Measurements from ENCODE around the gene PRPH. TPM values are rescaled to one million over a fixed set of nuclear protein-coding genes. Genes with fewer than 3 reads are reported as not detected.
"Not testable (repeated sequence)": the region's sequence is repeated elsewhere in the genome, so short reads cannot be mapped to it uniquely, and the experiment has no call there.

Gene PRPH
- total and polyA plus RNA-seq, 10 of the 15 experiments (the other 5 are each of a cell fraction or from before 2014, with no cell fraction given) = 0.09 to 0.45 (median 0.19) TPM; not detected in 3

DNA sequence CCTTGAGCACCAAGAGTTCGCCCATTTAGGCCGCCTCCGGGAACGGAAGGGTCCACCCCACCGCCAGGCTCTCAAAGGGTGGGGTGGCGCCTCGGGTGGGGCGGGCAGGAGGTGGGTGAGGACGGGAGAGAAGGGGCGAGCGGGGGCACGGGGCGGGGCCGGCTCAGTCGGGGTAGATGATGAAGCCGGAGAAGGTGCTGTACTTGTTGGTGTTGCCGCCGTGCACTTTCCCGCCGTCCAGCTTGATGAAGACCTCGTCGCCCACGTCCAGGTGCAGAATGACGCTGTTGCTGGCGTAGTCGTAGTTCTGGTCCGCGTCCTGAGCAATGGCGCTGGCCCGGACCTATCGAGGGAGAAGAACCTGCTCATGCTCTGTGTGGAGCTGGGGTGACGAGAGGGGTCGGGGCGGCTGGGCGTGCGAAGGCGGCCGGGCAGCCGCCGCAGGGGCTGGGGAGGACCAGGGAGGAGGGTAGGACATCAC, 38.0 kb downstream of the PRPH start:
- H3K4me1 ChIP-seq (ENCODE audit: control insufficient read depth, insufficient read depth, low read length) = no peaks in the 10 kb centered on the region
- no peaks in the 10 kb centered on the region; the same call in 2 of the 3 replicates for H3K9me3 ChIP-seq (replicated peaks; ENCODE audit: control insufficient read depth, insufficient read depth, low read length)
- H3K27ac ChIP-seq (ENCODE audit: control insufficient read depth, insufficient read depth) = no peak overlapping the region
- no peak for DNase-seq (ENCODE audit: low read depth, low spot score)
- POLR2A ChIA-PET = interaction anchor here (0.8 to 1.9 kb wide), 2 partner anchors 9 to 38 kb away, joined by 3 to 9 read pairs; partner anchors contain the start of gene PRPH
- in situ Hi-C loops (cut with MboI) (no loop called here), intact Hi-C loops (cut with micrococcal nuclease; ENCODE audit: unreplicated experiment) (no loop called here)
- no peak overlapping the region for H3K4me2 ChIP-seq (ENCODE audit: control insufficient read depth, insufficient read depth)
- SMC1A ChIA-PET (ENCODE audit: uncharacterized antibody, unreplicated experiment) = interaction anchor here (1.2 to 2.8 kb wide), 3 partner anchors 9 to 14 kb away, joined by 3 to 22 read pairs (median 12); partner anchors contain the start of gene DNAJC22
- no peak overlapping the region for H3K4me3 ChIP-seq
- no peak for ATAC-seq
- no peaks in the 10 kb centered on the region for H3K79me2 ChIP-seq (ENCODE audit: control insufficient read depth, insufficient read depth, low read length)
- BruUV-seq (replicated peaks) = no TSS peak
- no peak for FAIRE-seq
- TF ChIP-seq CBFB (IDR thresholded peaks at IDR 0.05; ENCODE audit: low read depth) (no peak), KLF5 (IDR thresholded peaks at IDR 0.05; ENCODE audit: partially characterized antibody) (no peak), TCF12 (IDR thresholded peaks at IDR 0.05; ENCODE audit: low read depth, low read length) (no peak), ZBED1 (IDR thresholded peaks at IDR 0.05; ENCODE audit: borderline replicate concordance) (no peak), CHD4 (IDR thresholded peaks at IDR 0.05) (no peak), SUPT20H (IDR thresholded peaks at IDR 0.05; ENCODE audit: borderline replicate concordance, control insufficient read depth, low read depth, low read length) (no peak)
- TF ChIP-seq, protein P1, sequence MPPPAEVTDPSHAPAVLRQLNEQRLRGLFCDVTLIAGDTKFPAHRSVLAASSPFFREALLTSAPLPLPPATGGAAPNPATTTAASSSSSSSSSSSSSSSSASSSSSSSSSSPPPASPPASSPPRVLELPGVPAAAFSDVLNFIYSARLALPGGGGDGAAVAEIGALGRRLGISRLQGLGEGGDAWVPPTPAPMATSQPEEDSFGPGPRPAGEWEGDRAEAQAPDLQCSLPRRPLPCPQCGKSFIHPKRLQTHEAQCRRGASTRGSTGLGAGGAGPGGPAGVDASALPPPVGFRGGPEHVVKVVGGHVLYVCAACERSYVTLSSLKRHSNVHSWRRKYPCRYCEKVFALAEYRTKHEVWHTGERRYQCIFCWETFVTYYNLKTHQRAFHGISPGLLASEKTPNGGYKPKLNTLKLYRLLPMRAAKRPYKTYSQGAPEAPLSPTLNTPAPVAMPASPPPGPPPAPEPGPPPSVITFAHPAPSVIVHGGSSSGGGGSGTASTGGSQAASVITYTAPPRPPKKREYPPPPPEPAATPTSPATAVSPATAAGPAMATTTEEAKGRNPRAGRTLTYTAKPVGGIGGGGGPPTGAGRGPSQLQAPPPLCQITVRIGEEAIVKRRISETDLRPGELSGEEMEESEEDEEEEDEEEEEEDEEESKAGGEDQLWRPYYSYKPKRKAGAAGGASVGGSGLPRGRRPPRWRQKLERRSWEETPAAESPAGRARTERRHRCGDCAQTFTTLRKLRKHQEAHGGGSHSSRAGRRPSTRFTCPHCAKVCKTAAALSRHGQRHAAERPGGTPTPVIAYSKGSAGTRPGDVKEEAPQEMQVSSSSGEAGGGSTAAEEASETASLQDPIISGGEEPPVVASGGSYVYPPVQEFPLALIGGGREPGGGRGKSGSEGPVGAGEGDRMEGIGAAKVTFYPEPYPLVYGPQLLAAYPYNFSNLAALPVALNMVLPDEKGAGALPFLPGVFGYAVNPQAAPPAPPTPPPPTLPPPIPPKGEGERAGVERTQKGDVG (CRISPR knock-in tag; IDR thresholded peaks at IDR 0.05) = no peak
- RAD21 ChIA-PET (ENCODE audit: unreplicated experiment) = interaction anchor here (1.9 to 2.3 kb wide), 2 partner anchors 9 to 25 kb away, joined by 24 to 33 read pairs; no protein-coding TSS in a partner anchor
- no peak overlapping the region for H2AFZ ChIP-seq (ENCODE audit: control insufficient read depth, low read depth, low read length)
- no peaks in the 10 kb centered on the region for H4K20me1 ChIP-seq (ENCODE audit: control insufficient read depth, insufficient read depth)
- no peak overlapping the region for H3K9ac ChIP-seq (ENCODE audit: control insufficient read depth, insufficient read depth, low read length)
- H3K27me3 ChIP-seq (replicated peaks in 1 of 2; ENCODE audit: control insufficient read depth in 2 of 2, insufficient read depth in 2 of 2, low read length in 1 of 2) = peaks cover 7 to 12% of the 10 kb centered on the region in 2 experiments
- WGBS (ENCODE audit: insufficient coverage, insufficient replicate concordance, low lambda C conversion rate, missing lambda C conversion rate) = 46% methylated on average over 29 of the region's 40 CpGs
- CTCF ChIA-PET = interaction anchor here (2.4 to 4.3 kb wide), 5 partner anchors 9 to 25 kb away, joined by 14 to 72 read pairs (median 60); partner anchors contain the start of genes DNAJC22 and TROAP
- H3K36me3 ChIP-seq (ENCODE audit: control insufficient read depth in 2 of 2, insufficient read depth in 2 of 2, low read length in 1 of 2) = peaks cover 5 to 12% of the 10 kb centered on the region in 2 experiments; a peak in 3 of 4 replicates

DNA sequence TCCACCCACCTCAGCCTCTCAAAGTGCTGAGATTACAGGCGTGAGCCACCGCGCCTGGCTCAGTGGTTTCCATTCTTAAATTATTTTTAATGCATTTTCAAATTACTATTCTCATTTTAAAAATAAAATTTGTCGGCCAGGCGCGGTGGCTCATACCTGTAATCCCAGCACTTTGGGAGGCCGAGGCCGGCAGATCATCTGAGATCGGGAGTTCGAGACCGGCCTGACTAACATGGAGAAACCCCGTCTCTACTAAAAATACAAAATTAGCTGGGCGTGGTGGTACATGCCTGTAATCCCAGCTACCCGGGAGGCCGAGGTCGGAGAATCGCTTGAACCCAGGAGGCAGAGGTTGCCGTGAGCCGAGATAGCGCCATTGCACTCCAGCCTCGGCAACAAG, 38.8 kb downstream of the PRPH start:
- H2AFZ ChIP-seq (ENCODE audit: control insufficient read depth, low read depth, low read length); H3K4me2 ChIP-seq (ENCODE audit: control insufficient read depth, insufficient read depth); H3K9me3 ChIP-seq (replicated peaks; ENCODE audit: control insufficient read depth, insufficient read depth, low read length); in situ Hi-C loops (cut with MboI); DNase-seq (ENCODE audit: low read depth, low spot score); FAIRE-seq; BruUV-seq (replicated peaks); H3K27ac ChIP-seq (ENCODE audit: control insufficient read depth, insufficient read depth); H3K9ac ChIP-seq (ENCODE audit: control insufficient read depth, insufficient read depth, low read length); intact Hi-C loops (cut with micrococcal nuclease; ENCODE audit: unreplicated experiment); H3K4me3 ChIP-seq; H4K20me1 ChIP-seq (ENCODE audit: control insufficient read depth, insufficient read depth); RAD21 ChIA-PET (ENCODE audit: unreplicated experiment); H3K79me2 ChIP-seq (ENCODE audit: control insufficient read depth, insufficient read depth, low read length); H3K4me1 ChIP-seq (ENCODE audit: control insufficient read depth, insufficient read depth, low read length); ATAC-seq: not testable (repeated sequence)
- Histone ChIP-seq H3K27me3 (replicated peaks in 1 of 2; ENCODE audit: control insufficient read depth in 2 of 2, insufficient read depth in 2 of 2, low read length in 1 of 2) (peaks cover 8 to 12% of the 10 kb centered on the region in 2 experiments), H3K36me3 (ENCODE audit: control insufficient read depth in 2 of 2, insufficient read depth in 2 of 2, low read length in 1 of 2) (peaks cover 5 to 12% of the 10 kb centered on the region in 2 experiments; a peak in 3 of 4 replicates)
- POLR2A ChIA-PET = interaction anchor here (0.7 kb wide), 1 partner anchor 56 kb away, joined by 6 read pairs; no protein-coding TSS in a partner anchor
- 61% methylated on average over 21 of the region's 21 CpGs for WGBS (ENCODE audit: insufficient coverage, insufficient replicate concordance, low lambda C conversion rate, missing lambda C conversion rate)
- SMC1A ChIA-PET (ENCODE audit: uncharacterized antibody, unreplicated experiment) = interaction anchor here (1.2 to 2.8 kb wide), 2 partner anchors 8 to 10 kb away, joined by 3 to 22 read pairs; no protein-coding TSS in a partner anchor
- CTCF ChIA-PET = interaction anchor here (3.1 to 4.7 kb wide), 4 partner anchors 9 to 45 kb away, joined by 25 to 72 read pairs (median 65); partner anchors contain the start of gene DNAJC22
